Bone marrow (tissue), 2 donors: ENCODE results near the gene OR52W1.

Experiments used
- DNase-seq, 2 donors: peaks; one replicate each; lab custom pipeline; 2025; lab: John Stamatoyannopoulos, UW

OR52W1 gene

GRCh38 chr11:6199174-6199810, at the start of gene OR52W1:
Gene OR52W1, plus strand, starts transcription at chr11:6199224. Its CDS starts 0 bp downstream, at chr11:6199224.
- DNase-seq: no peak

GRCh38 chr11:6151117-6151516, 47.9 kb upstream of the OR52W1 start:
- no peak for DNase-seq

GRCh38 chr11:6152126-6152525, 46.9 kb upstream of the OR52W1 start:
- DNase-seq: no peak

- DNase-seq: no peak
These were observed 42.2 kb upstream of the OR52W1 start for GRCh38 chr11:6156628-6157359.

GRCh38 chr11:6170226-6170625, 28.8 kb upstream of the OR52W1 start, which contains the start of gene OR52B2:
Gene OR52B2, minus strand, starts transcription at chr11:6170326. Its CDS starts 0 bp downstream, at chr11:6170326.
- DNase-seq: no peak

- DNase-seq: no peak
These were observed 23.6 kb upstream of the OR52W1 start for GRCh38 chr11:6175440-6175839.

GRCh38 chr11:6191742-6192141, 7.3 kb upstream of the OR52W1 start:
- DNase-seq: no peak

- no peak for DNase-seq
These were observed 4.9 kb upstream of the OR52W1 start for GRCh38 chr11:6194065-6194581.

GRCh38 chr11:6196396-6196795, 2.6 kb upstream of the OR52W1 start:
- no peak for DNase-seq

GRCh38 chr11:6197466-6198200, 1.4 kb upstream of the OR52W1 start:
- no peak for DNase-seq

- DNase-seq: peak in 1 of 2 donors; percentile 55
These were observed 2.0 kb downstream of the OR52W1 start for GRCh38 chr11:6200975-6201374.

- DNase-seq: no peak
These were observed 2.5 kb downstream of the OR52W1 start for GRCh38 chr11:6201481-6201880.

- DNase-seq: no peak
These were observed 3.0 kb downstream of the OR52W1 start for GRCh38 chr11:6202041-6202440.

GRCh38 chr11:6203327-6203726, 4.3 kb downstream of the OR52W1 start:
- DNase-seq: no peak

GRCh38 chr11:6204706-6205105, 5.7 kb downstream of the OR52W1 start:
- DNase-seq: no peak

- DNase-seq: no peak
These were observed 6.3 kb downstream of the OR52W1 start, which contains the start of gene C11orf42 for GRCh38 chr11:6205366-6205765. Gene C11orf42, plus strand, starts transcription at chr11:6205557. Its CDS starts 59 bp downstream, at chr11:6205616.

- DNase-seq: no peak
These were observed 7.6 kb downstream of the OR52W1 start for GRCh38 chr11:6206456-6207180.

- DNase-seq: no peak
These were observed 10.8 kb downstream of the OR52W1 start for GRCh38 chr11:6209801-6210200.

GRCh38 chr11:6210274-6210955, 11.4 kb downstream of the OR52W1 start:
- no peak for DNase-seq

- no peak for DNase-seq
These were observed 15.5 kb downstream of the OR52W1 start for GRCh38 chr11:6214530-6214929.

- no peak for DNase-seq
These were observed 17.5 kb downstream of the OR52W1 start for GRCh38 chr11:6216501-6216900.
